H1 (cell line): ENCODE measurements around the gene BCL2A1. TPM values are rescaled to one million over a fixed set of nuclear protein-coding genes. Genes with fewer than 3 reads are reported as not detected.

ENCODE experiments used
- CTCF ChIA-PET: fragments of 300-600 bp; sonication (Branson Sonifier 250); formaldehyde crosslinking; loops from one replicate; lab custom pipeline; 2021; ENCODE audit not compliant: partially characterized antibody; lab: Charles Lee
- POLR2A ChIA-PET: fragments of 300-600 bp; sonication (Branson Sonifier 250); formaldehyde crosslinking; loops from one replicate; lab custom pipeline; 2021; ENCODE audit warnings: inconsistent platforms; ENCODE audit not compliant: partially characterized antibody; lab: Charles Lee
- DNase-seq, 2 experiments: peaks; one replicate each; pipeline versions ENCODE4 v3.0.0 to v3.0.0-alpha.2; 2010 to 2022; ENCODE audit warnings: low spot score in 2 of 2, low read depth in 1 of 2, mixed read lengths in 1 of 2
- FAIRE-seq: peaks from 2 replicates; lab custom pipeline; 2011; peaks lifted over from hg19 to GRCh38; lab: Jason Lieb, UNC
- H2AFZ ChIP-seq: 2 replicates; pipeline ENCODE4 v1.8.1; 2012; ENCODE audit warnings: low read length, inconsistent platforms
- H2AK5ac ChIP-seq: 2 replicates; pipeline ENCODE4 v1.6.1; 2013; ENCODE audit warnings: low read depth, low read length
- H2BK120ac ChIP-seq: replicated peaks from 2 replicates; pipeline ENCODE3; 2013; ENCODE audit warnings: low read depth, low read length, inconsistent platforms
- H2BK12ac ChIP-seq: 2 replicates; pipeline ENCODE4 v1.6.1; 2013; ENCODE audit warnings: low read depth, low read length
- H2BK15ac ChIP-seq: 2 replicates; pipeline ENCODE4 v1.6.1; 2013; ENCODE audit warnings: low read length
- H2BK20ac ChIP-seq: 2 replicates; pipeline ENCODE4 v1.6.1; 2013; ENCODE audit warnings: low read length
- H2BK5ac ChIP-seq: 2 replicates; pipeline ENCODE4 v1.6.1; 2013; ENCODE audit warnings: low read depth, low read length
- H3K14ac ChIP-seq: 2 replicates; pipeline ENCODE4 v1.6.1; 2013; ENCODE audit warnings: inconsistent platforms; ENCODE audit not compliant: insufficient read length
- H3K18ac ChIP-seq: 2 replicates; pipeline ENCODE4 v1.6.1; 2013; ENCODE audit warnings: low read length; ENCODE audit errors: extremely low read depth
- H3K23ac ChIP-seq: 2 replicates; pipeline ENCODE4 v1.6.1; 2013; ENCODE audit warnings: inconsistent platforms; ENCODE audit not compliant: insufficient read length
- H3K23me2 ChIP-seq: 2 replicates; pipeline ENCODE4 v1.6.1; 2013; ENCODE audit warnings: low read depth, low read length
- H3K27ac ChIP-seq: 2 replicates; pipeline ENCODE4 v1.6.1; 2011; ENCODE audit warnings: low read depth, low read length, inconsistent platforms
- H3K27me3 ChIP-seq, 4 experiments: replicated peaks in 1 of 4; 1 replicate in 1 of 4; 2 replicates in 3 of 4; pipeline versions ENCODE4 v1.6.1 to v1.8.1; 2011 to 2013; ENCODE audit warnings: low read length in 3 of 4, mild to moderate bottlenecking in 3 of 4, inconsistent platforms in 2 of 4, mixed read lengths in 2 of 4, moderate library complexity in 1 of 4; ENCODE audit not compliant: control insufficient read depth in 3 of 4, insufficient read depth in 3 of 4; ENCODE audit errors: extremely low read depth in 1 of 4
- H3K36me3 ChIP-seq, 4 experiments: 2 replicates each; pipeline versions ENCODE4 v1.6.1 to v1.8.1; 2011 to 2013; ENCODE audit warnings: mild to moderate bottlenecking in 4 of 4, low read length in 3 of 4, moderate library complexity in 2 of 4, control low read depth in 1 of 4, inconsistent platforms in 1 of 4; ENCODE audit not compliant: insufficient read depth in 4 of 4, control insufficient read depth in 2 of 4
- H3K4ac ChIP-seq: replicated peaks from 2 replicates; pipeline ENCODE3; 2013; ENCODE audit warnings: low read length, low read depth, mixed read lengths, inconsistent platforms; ENCODE audit not compliant: insufficient read length
- H3K4me1 ChIP-seq, 4 experiments: replicated peaks in 1 of 4; 1 replicate in 1 of 4; 2 replicates in 3 of 4; pipeline versions ENCODE4 v1.6.1 to v1.8.1; 2011 to 2013; ENCODE audit warnings: low read length in 3 of 4, inconsistent platforms in 2 of 4, mixed read lengths in 1 of 4; ENCODE audit not compliant: insufficient read depth in 4 of 4, control insufficient read depth in 3 of 4
- H3K4me2 ChIP-seq, 2 experiments: 2 replicates each; pipeline versions ENCODE4 v1.6.1 to v1.8.1; 2011 to 2013; ENCODE audit warnings: low read depth in 2 of 2, low read length in 2 of 2, control low read depth in 1 of 2, inconsistent platforms in 1 of 2, mild to moderate bottlenecking in 1 of 2; ENCODE audit not compliant: insufficient read depth in 1 of 2
- H3K4me3 ChIP-seq, 4 experiments: fragments of 200-600, 300-600 bp in 1 of 4; sonication (generic), shearing (Covaris generic), sonication (Bioruptor Twin) in 1 of 4; 2 replicates each; pipeline versions ENCODE4 v1.5.1 to v1.8.1; 2011 to 2016; ENCODE audit warnings: low read length in 4 of 4, low read depth in 3 of 4, control low read depth in 2 of 4, inconsistent platforms in 2 of 4, mild to moderate bottlenecking in 2 of 4, mixed read lengths in 1 of 4, moderate library complexity in 1 of 4; ENCODE audit not compliant: insufficient read depth in 2 of 4; ENCODE audit errors: extremely low read depth in 1 of 4
- H3K56ac ChIP-seq: replicated peaks from 2 replicates; pipeline ENCODE3; 2013; ENCODE audit warnings: low read depth, mild to moderate bottlenecking, mixed read lengths, low read length, inconsistent platforms; ENCODE audit not compliant: insufficient read length
- H3K79me1 ChIP-seq: 2 replicates; pipeline ENCODE4 v1.6.1; 2013; ENCODE audit warnings: low read depth, low read length, control low read depth
- H3K79me2 ChIP-seq, 2 experiments: 2 replicates each; pipeline versions ENCODE4 v1.6.1 to v1.8.1; 2012 to 2013; ENCODE audit warnings: low read length in 2 of 2, mild to moderate bottlenecking in 2 of 2, inconsistent platforms in 1 of 2; ENCODE audit not compliant: insufficient read depth in 2 of 2, control insufficient read depth in 1 of 2
- H3K9ac ChIP-seq, 4 experiments: replicated peaks in 1 of 4; 1 replicate in 1 of 4; 2 replicates in 3 of 4; pipeline versions ENCODE4 v1.6.1 to v1.8.1; 2011 to 2013; ENCODE audit warnings: low read depth in 3 of 4, low read length in 3 of 4, control low read depth in 2 of 4, mild to moderate bottlenecking in 2 of 4, moderate library complexity in 2 of 4, inconsistent platforms in 1 of 4; ENCODE audit errors: extremely low read depth in 1 of 4
- H3K9me3 ChIP-seq, 2 experiments: 2 replicates each; pipeline versions ENCODE4 v1.6.1 to v1.8.1; 2012 to 2013; ENCODE audit warnings: mild to moderate bottlenecking in 2 of 2, moderate library complexity in 2 of 2, control low read depth in 1 of 2, inconsistent platforms in 1 of 2, low read depth in 1 of 2, low read length in 1 of 2, mixed read lengths in 1 of 2; ENCODE audit not compliant: insufficient read depth in 2 of 2
- H4K20me1 ChIP-seq, 2 experiments: replicated peaks in 1 of 2; 2 replicates each; pipeline versions ENCODE3 to v1.8.1; 2011 to 2013; ENCODE audit warnings: inconsistent platforms in 2 of 2, low read length in 2 of 2, mild to moderate bottlenecking in 1 of 2; ENCODE audit not compliant: insufficient read depth in 2 of 2, control insufficient read depth in 1 of 2
- H4K5ac ChIP-seq: 2 replicates; pipeline ENCODE4 v1.6.1; 2013; ENCODE audit warnings: low read length, low read depth, mixed read lengths, inconsistent platforms; ENCODE audit not compliant: insufficient read length
- H4K8ac ChIP-seq: 2 replicates; pipeline ENCODE4 v1.8.0; 2013; ENCODE audit warnings: mild to moderate bottlenecking, moderate library complexity, low read length, inconsistent platforms; ENCODE audit not compliant: insufficient read depth; ENCODE audit errors: extremely low read depth
- H4K91ac ChIP-seq: replicated peaks from 2 replicates; pipeline ENCODE3; 2013; ENCODE audit warnings: low read length, mixed read lengths, inconsistent platforms; ENCODE audit not compliant: insufficient read length
- BACH1 ChIP-seq: IDR thresholded peaks from 2 replicates; pipeline ENCODE4 v1.6.1; 2012; ENCODE audit warnings: low read length, improper control_type of control experiment
- CBX8 ChIP-seq: fragments of 300-800, 300-1000 bp; sonication (generic); IDR thresholded peaks from 2 replicates; pipeline ENCODE4 v1.7.1; 2016; ENCODE audit warnings: low read depth, low read length, borderline replicate concordance
- CEBPB ChIP-seq: IDR thresholded peaks from 2 replicates; pipeline ENCODE4 v1.6.1; 2012; ENCODE audit warnings: low read depth, low read length
- CHD1 ChIP-seq: IDR thresholded peaks from 2 replicates; pipeline ENCODE4 v1.6.1; 2012; ENCODE audit warnings: low read depth, low read length, improper control_type of control experiment
- CREB1 ChIP-seq: IDR thresholded peaks from 2 replicates; pipeline ENCODE4 v1.6.1; 2012; ENCODE audit warnings: inconsistent platforms
- HDAC2 ChIP-seq, 2 experiments: fragments of 300-600 bp in 1 of 2; sonication (generic) in 1 of 2; IDR thresholded peaks; 2 replicates each; pipeline ENCODE4 v1.6.1; 2011 to 2012; ENCODE audit warnings: low read depth in 2 of 2, low read length in 2 of 2, mild to moderate bottlenecking in 2 of 2, moderate library complexity in 2 of 2, borderline replicate concordance in 1 of 2, inconsistent platforms in 1 of 2
- SIN3A ChIP-seq, 2 experiments: IDR thresholded peaks in 1 of 2; conservative IDR thresholded peaks in 1 of 2; 2 replicates each; pipeline ENCODE4 v1.6.1; 2011 to 2012; ENCODE audit warnings: low read length in 2 of 2, improper control_type of control experiment in 1 of 2, low read depth in 1 of 2, mild to moderate bottlenecking in 1 of 2
- TEAD4 ChIP-seq: IDR thresholded peaks from 2 replicates; pipeline ENCODE4 v1.6.1; 2012; ENCODE audit warnings: low read depth, low read length, inconsistent platforms, mixed read lengths
- WGBS, 2 experiments: shearing (Covaris generic) in 1 of 2; methylation state at CpG; one replicate each; pipeline versions ENCODE4 v1.1.6 to v1.1.7; 2013 to 2015; ENCODE audit warnings: low lambda C conversion rate in 2 of 2, mixed read lengths in 2 of 2, inconsistent platforms in 1 of 2, low coverage in 1 of 2, missing lambda C conversion rate in 1 of 2; ENCODE audit not compliant: insufficient replicate concordance in 2 of 2, insufficient coverage in 1 of 2, insufficient read length in 1 of 2; ENCODE audit errors: extremely low coverage in 1 of 2, missing lambda C conversion rate in 1 of 2; 5-methylcytosine and 5-hydroxymethylcytosine counted together
- polyA plus RNA-seq, 7 experiments: library from polyadenylated mRNA; depleted of rRNA in 3 of 7; stranded (reverse) in 5 of 7; unstranded in 2 of 7; fragments of >200 nt in 5 of 7; fragments of 200-250 nt in 2 of 7; gene quantifications; 1 replicate in 5 of 7; 2 replicates in 1 of 7; 4 replicates in 1 of 7; pipeline versions ENCODE4 v1.2.1 to v1.2.3, GENCODE V29; 2011 to 2013; ENCODE audit warnings: missing spikeins in 2 of 7, mixed read lengths in 2 of 7
- total RNA-seq: library from RNA; stranded (reverse); fragmentation: NEBNext Ultra II Directional; extraction: Animal tissue kit (Norgen Biotek cat#: 25700); gene quantifications from 2 replicates; pipeline ENCODE4 v1.2.1, GENCODE V29; 2021
- TF ChIP-seq, protein P1 (sequence below): IDR thresholded peaks from 2 replicates; pipeline ENCODE4 v1.6.1; 2012; ENCODE audit warnings: inconsistent platforms
- TF ChIP-seq, protein P2 (sequence below), 3 experiments: IDR thresholded peaks; 1 replicate in 2 of 3; 2 replicates in 1 of 3; pipeline versions ENCODE4 v1.5.1 to v1.6.1; 2011; ENCODE audit warnings: low read length in 3 of 3, mild to moderate bottlenecking in 3 of 3, inconsistent platforms in 2 of 3, low read depth in 1 of 3, moderate library complexity in 1 of 3; ENCODE audit not compliant: insufficient read depth in 1 of 3; ENCODE audit errors: control extremely low read depth in 1 of 3

The BCL2A1 gene
- total and polyA plus RNA-seq, 2 of the 8 experiments (the other 6 are each of a cell fraction or from before 2014, with no cell fraction given): not detected

DNA sequence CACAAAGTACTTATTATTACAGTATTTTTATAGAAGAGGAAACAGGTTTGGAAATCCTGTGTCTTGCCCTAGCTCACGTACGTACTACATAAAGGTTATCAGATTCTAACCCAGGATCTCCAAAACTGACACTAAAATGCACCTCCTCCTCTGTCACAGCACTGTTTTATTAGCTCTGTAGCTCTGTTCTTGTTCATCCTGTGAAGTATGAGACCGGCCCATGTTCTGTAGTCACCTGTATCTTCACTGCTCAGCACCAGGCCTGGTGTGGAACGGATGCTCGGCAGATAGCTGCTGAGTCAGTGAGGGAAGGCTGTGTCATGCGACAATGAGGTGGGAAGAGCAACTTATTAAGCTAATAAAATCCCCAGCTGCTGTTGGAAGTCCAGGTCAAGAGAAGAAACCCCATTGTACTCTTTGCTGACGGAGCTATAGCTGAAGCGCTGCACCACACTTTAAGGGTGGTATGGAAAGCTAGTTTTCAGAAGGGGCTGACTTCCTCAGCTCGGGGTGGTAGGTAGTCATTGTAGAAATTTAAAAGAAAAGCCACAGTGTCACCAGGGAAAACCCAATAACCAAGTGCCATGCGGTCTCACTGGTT, 22.8 kb downstream of the BCL2A1 start:
- H3K9me3 ChIP-seq: no peaks in the 10 kb centered on the region
- H3K27ac ChIP-seq: no peak overlapping the region
- FAIRE-seq: no peak
- no peaks in the 10 kb centered on the region for H3K27me3 ChIP-seq
- H2AK5ac ChIP-seq: no peak overlapping the region
- peak overlapping the region; percentile 49; the same call in 1 of the 2 replicates for H2AFZ ChIP-seq
- H3K79me1 ChIP-seq: no peaks in the 10 kb centered on the region
- H3K18ac ChIP-seq: no peak overlapping the region
- H3K36me3 ChIP-seq: no peaks in the 10 kb centered on the region
- no peaks in the 10 kb centered on the region for H3K79me2 ChIP-seq
- no peak overlapping the region for H4K91ac ChIP-seq
- no peak overlapping the region for H3K4me3 ChIP-seq
- no peak overlapping the region for H2BK5ac ChIP-seq
- H3K14ac ChIP-seq: no peak overlapping the region
- CTCF ChIA-PET: interaction anchor here (0.7 to 1.3 kb wide), 4 partner anchors 13 to 566 kb away, joined by 3 to 4 read pairs (median 3); no protein-coding TSS in a partner anchor
- no peaks in the 10 kb centered on the region for H3K4me1 ChIP-seq
- no peak overlapping the region for H2BK15ac ChIP-seq
- WGBS, 2 experiments: 94% methylated on average over 10 of the region's 10 CpGs; no CpG with 5 or more reads in 1 of the 2 experiments
- no peak for DNase-seq
- no peak overlapping the region for H3K4ac ChIP-seq
- H2BK20ac ChIP-seq: no peak overlapping the region
- H3K4me2 ChIP-seq: no peak overlapping the region
- no peaks in the 10 kb centered on the region for H3K23me2 ChIP-seq
- H4K8ac ChIP-seq: no peak overlapping the region
- H3K9ac ChIP-seq: no peak overlapping the region
- H4K20me1 ChIP-seq: no peaks in the 10 kb centered on the region
- H3K23ac ChIP-seq: no peak overlapping the region
- no peak overlapping the region for H3K56ac ChIP-seq
- H2BK12ac ChIP-seq: no peak overlapping the region
- no peak overlapping the region for H4K5ac ChIP-seq
- H2BK120ac ChIP-seq: no peak overlapping the region
- POLR2A ChIA-PET: interaction anchor here (1.1 kb wide), 1 partner anchor 28 kb away, joined by 5 read pairs; no protein-coding TSS in a partner anchor
- TF ChIP-seq CHD1: no peak
- TF ChIP-seq CREB1: no peak
- TF ChIP-seq SIN3A (conservative IDR thresholded peaks at IDR 0.05 in 1 of 2, IDR thresholded peaks at IDR 0.05 in 1 of 2; ENCODE audit: low read depth in 1 of 2, low read length in 2 of 2): no peak
- TF ChIP-seq CEBPB: no peak
- TF ChIP-seq, protein P1, sequence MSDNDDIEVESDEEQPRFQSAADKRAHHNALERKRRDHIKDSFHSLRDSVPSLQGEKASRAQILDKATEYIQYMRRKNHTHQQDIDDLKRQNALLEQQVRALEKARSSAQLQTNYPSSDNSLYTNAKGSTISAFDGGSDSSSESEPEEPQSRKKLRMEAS: no peak
- no peak for TF ChIP-seq HDAC2 (IDR thresholded peaks at IDR 0.05; ENCODE audit: borderline replicate concordance in 1 of 2, low read depth in 2 of 2, low read length in 2 of 2)
- TF ChIP-seq BACH1: no peak; the same call in 1 of the 2 replicates
- no peak for TF ChIP-seq CBX8
- TF ChIP-seq, protein P2, sequence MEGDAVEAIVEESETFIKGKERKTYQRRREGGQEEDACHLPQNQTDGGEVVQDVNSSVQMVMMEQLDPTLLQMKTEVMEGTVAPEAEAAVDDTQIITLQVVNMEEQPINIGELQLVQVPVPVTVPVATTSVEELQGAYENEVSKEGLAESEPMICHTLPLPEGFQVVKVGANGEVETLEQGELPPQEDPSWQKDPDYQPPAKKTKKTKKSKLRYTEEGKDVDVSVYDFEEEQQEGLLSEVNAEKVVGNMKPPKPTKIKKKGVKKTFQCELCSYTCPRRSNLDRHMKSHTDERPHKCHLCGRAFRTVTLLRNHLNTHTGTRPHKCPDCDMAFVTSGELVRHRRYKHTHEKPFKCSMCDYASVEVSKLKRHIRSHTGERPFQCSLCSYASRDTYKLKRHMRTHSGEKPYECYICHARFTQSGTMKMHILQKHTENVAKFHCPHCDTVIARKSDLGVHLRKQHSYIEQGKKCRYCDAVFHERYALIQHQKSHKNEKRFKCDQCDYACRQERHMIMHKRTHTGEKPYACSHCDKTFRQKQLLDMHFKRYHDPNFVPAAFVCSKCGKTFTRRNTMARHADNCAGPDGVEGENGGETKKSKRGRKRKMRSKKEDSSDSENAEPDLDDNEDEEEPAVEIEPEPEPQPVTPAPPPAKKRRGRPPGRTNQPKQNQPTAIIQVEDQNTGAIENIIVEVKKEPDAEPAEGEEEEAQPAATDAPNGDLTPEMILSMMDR (IDR thresholded peaks at IDR 0.05; ENCODE audit: control extremely low read depth in 1 of 3, insufficient read depth in 1 of 3, low read depth in 1 of 3, low read length in 3 of 3): no peak
- no peak for TF ChIP-seq TEAD4
